K562 (cell line): ENCODE data around the gene ACYP2. TPM values are rescaled to one million over a fixed set of nuclear protein-coding genes. Genes with fewer than 3 reads are reported as not detected.
A peak's percentile ranks its signal among the peaks of the same experiment; 100 is the strongest.

Experiments used
- CSDE1 ChIP-seq, 2 experiments: fragments of 450-650 bp; IDR thresholded peaks; 2 replicates each; pipeline ENCODE4 v1.6.1; 2016; ENCODE audit warnings: mild to moderate bottlenecking in 1 of 2
- EZH2 ChIP-seq: IDR thresholded peaks from 2 replicates; pipeline ENCODE4 v1.6.1; 2012; ENCODE audit warnings: low read depth, mild to moderate bottlenecking, inconsistent platforms, low read length, borderline replicate concordance
- MBD2 ChIP-seq: sonication (generic); IDR thresholded peaks from 2 replicates; pipeline ENCODE4 v1.6.1; 2016; ENCODE audit warnings: low read depth, borderline replicate concordance
- MCM5 ChIP-seq: fragments of 450-650 bp; IDR thresholded peaks from 2 replicates; pipeline ENCODE4 v1.6.1; 2016; ENCODE audit warnings: low read depth
- NKRF ChIP-seq: fragments of 450-650 bp; IDR thresholded peaks from 2 replicates; pipeline ENCODE4 v1.6.1; 2016; ENCODE audit warnings: borderline replicate concordance
- PHF8 ChIP-seq: fragments of 200-600 bp; sonication (generic); IDR thresholded peaks from 2 replicates; pipeline ENCODE4 v1.6.1; 2012; ENCODE audit warnings: mixed run types, mild to moderate bottlenecking, inconsistent platforms, low read length, moderate library complexity, borderline replicate concordance
- TAF7 ChIP-seq: fragments of 450-650 bp; IDR thresholded peaks from 2 replicates; pipeline ENCODE4 v1.6.1; 2016; ENCODE audit warnings: missing genetic modification characterization, missing compliant biosample characterization
- TAF9B ChIP-seq: fragments of 450-650 bp; IDR thresholded peaks from 2 replicates; pipeline ENCODE4 v1.6.1; 2018; ENCODE audit warnings: mild to moderate bottlenecking; ENCODE audit not compliant: partially characterized antibody
- ZBTB40 ChIP-seq, 2 experiments: fragments of 450-650 bp in 1 of 2; sonication (generic) in 1 of 2; formaldehyde crosslinking in 1 of 2; IDR thresholded peaks; 2 replicates each; pipeline versions ENCODE4 v1.7.1 to v1.9.0; 2016 to 2022; ENCODE audit warnings: inconsistent platforms in 1 of 2, mild to moderate bottlenecking in 1 of 2, missing genetic modification reagents in 1 of 2
- ZNF586 ChIP-seq: fragments of 450-650 bp; formaldehyde crosslinking; conservative IDR thresholded peaks from 2 replicates; pipeline ENCODE4 v1.4.0; 2020; ENCODE audit warnings: mild to moderate bottlenecking, moderate library complexity
- ZNF592 ChIP-seq: fragments of 450-650 bp; IDR thresholded peaks from 2 replicates; pipeline ENCODE4 v1.6.1; 2017; ENCODE audit warnings: antibody characterized with exemption, mild to moderate bottlenecking
- polyA plus RNA-seq, 8 experiments: library from polyadenylated mRNA; depleted of rRNA in 4 of 8; stranded (reverse) in 5 of 8; unstranded in 3 of 8; fragments of >200 nt; fragmentation: Nextera tagmentation in 2 of 8; fragmentation: Illumina TruSeq in 1 of 8; extraction: Ambion mirVana in 2 of 8; extraction: Trizol in 1 of 8; gene quantifications; 2 replicates each; pipeline versions ENCODE4 v1.2.1 to v1.2.3, GENCODE V29; 2011 to 2014; ENCODE audit warnings: inconsistent platforms in 1 of 8, missing spikeins in 1 of 8
- total RNA-seq, 7 experiments: library from RNA; depleted of rRNA in 6 of 7; stranded (reverse); fragments of >200 nt in 6 of 7; fragmentation: Illumina TruSeq in 2 of 7; extraction: Trizol in 2 of 7; gene quantifications; 2 replicates each; pipeline versions ENCODE4 v1.2.1 to v1.2.3, GENCODE V29; 2011 to 2021; ENCODE audit warnings: low replicate concordance in 1 of 7

The ACYP2 gene
- total and polyA plus RNA-seq, 9 of the 15 experiments (the other 6 are each of a cell fraction or from before 2014, with no cell fraction given), result 1.0 to 4.1 (median 2.0) TPM

- TF ChIP-seq MBD2 (no peak), TAF9B (no peak), NKRF (no peak), EZH2 (no peak), MCM5 (no peak), ZBTB40 (IDR thresholded peaks at IDR 0.05) (peak; percentile 11; the same call in 1 of the 2 replicates), ZBTB40 (CRISPR knock-in tag; IDR thresholded peaks at IDR 0.05) (no peak), TAF7 (tag) (0 out of 2 replicates have a peak, but pooled peaks have one; percentile 6), ZNF586 (CRISPR knock-in tag) (no peak), PHF8 (peak; percentile 69; the same call in 1 of the 2 replicates), CSDE1 (IDR thresholded peaks at IDR 0.05) (peak in 1 of 2 experiments; percentile 90; a peak in 2 of 4 replicates), ZNF592 (0 out of 2 replicates have a peak, but pooled peaks have one; percentile 58)
Observed at GRCh38 chr2:54330162-54330925, 214.9 kb downstream of the ACYP2 start (continued).
